HepG2 (cell line): ENCODE measurements around the gene SAMD4A. TPM values are rescaled to one million over a fixed set of nuclear protein-coding genes. Genes with fewer than 3 reads are reported as not detected.

Experiments
- ATAC-seq: fragments of 200-7000 bp; cut with Tn5 transposase; 3 replicates; pipeline ENCODE4 v1.9.1; 2020; ENCODE audit warnings: mild to moderate bottlenecking, moderate library complexity
- BruUV-seq: library from RNA; stranded (reverse); fragments of 400-500 nt; replicated peaks from 2 replicates; lab custom pipeline; 2021; lab: Mats Ljungman, UMichigan
- CTCF ChIA-PET: fragments of 300-600 bp; formaldehyde crosslinking; extraction: SDS; loops from one replicate; lab custom pipeline; 2021; ENCODE audit warnings: low total read pairs, inconsistent platforms, low intra/inter-chr PET ratio; lab: Yijun Ruan, JAX
- POLR2A ChIA-PET: fragments of 350-600 bp; sonication (Branson Sonifier 250); formaldehyde crosslinking; loops from one replicate; lab custom pipeline; 2020; ENCODE audit warnings: antibody characterized with exemption, inconsistent platforms; lab: Yijun Ruan, JAX
- DNase-seq: peaks from one replicate; pipeline ENCODE4 v3.0.0-alpha.2; 2015; ENCODE audit warnings: low spot score
- FAIRE-seq: peaks from 3 replicates; lab custom pipeline; 2011; peaks lifted over from hg19 to GRCh38; lab: Jason Lieb, UNC
- H2AFZ ChIP-seq: one replicate; pipeline ENCODE4 v1.6.1; 2011; ENCODE audit warnings: low read length, inconsistent platforms
- H3K27ac ChIP-seq: fragments of 300-600 bp; 3 replicates; pipeline ENCODE4 v1.8.0; 2011; ENCODE audit warnings: mixed run types, mild to moderate bottlenecking, mixed read lengths, low read length, inconsistent platforms; ENCODE audit not compliant: insufficient read depth; ENCODE audit errors: extremely low read length
- H3K27me3 ChIP-seq, 2 experiments: fragments of 200-600 bp in 1 of 2; 2 replicates in 1 of 2; 3 replicates in 1 of 2; pipeline versions ENCODE4 v1.6.0 to v1.8.0; 2011; ENCODE audit warnings: low read length in 2 of 2, mild to moderate bottlenecking in 2 of 2, moderate library complexity in 2 of 2, inconsistent platforms in 1 of 2; ENCODE audit not compliant: insufficient read depth in 2 of 2, control insufficient read depth in 1 of 2
- H3K36me3 ChIP-seq, 2 experiments: fragments of 200-600 bp in 1 of 2; replicated peaks in 1 of 2; 2 replicates in 1 of 2; 3 replicates in 1 of 2; pipeline versions ENCODE4 v1.5.1 to v1.8.0; 2011; ENCODE audit warnings: low read length in 2 of 2, inconsistent platforms in 1 of 2; ENCODE audit not compliant: insufficient read depth in 2 of 2, control insufficient read depth in 1 of 2
- H3K4me1 ChIP-seq: 2 replicates; pipeline ENCODE4 v1.5.1; 2012; ENCODE audit warnings: low read length, inconsistent platforms; ENCODE audit not compliant: insufficient read depth
- H3K4me2 ChIP-seq: 2 replicates; pipeline ENCODE4 v1.6.0; 2011; ENCODE audit warnings: low read depth, low read length, inconsistent platforms
- H3K4me3 ChIP-seq, 3 experiments: fragments of 200-600 bp in 1 of 3; sonication (generic), shearing (Covaris generic) in 1 of 3; replicated peaks in 1 of 3; 2 replicates each; pipeline ENCODE4 v1.5.1; 2011 to 2016; ENCODE audit warnings: low read length in 3 of 3, inconsistent platforms in 2 of 3, low read depth in 2 of 3, mild to moderate bottlenecking in 2 of 3, control low read depth in 1 of 3, mixed read lengths in 1 of 3; ENCODE audit not compliant: insufficient read depth in 1 of 3
- H3K79me2 ChIP-seq: one replicate; pipeline ENCODE4 v1.6.1; 2011; ENCODE audit warnings: low read length, inconsistent platforms; ENCODE audit not compliant: insufficient read depth
- H3K9ac ChIP-seq: 2 replicates; pipeline ENCODE4 v1.6.0; 2011; ENCODE audit warnings: mild to moderate bottlenecking, low read depth, low read length, inconsistent platforms; ENCODE audit not compliant: insufficient read depth
- H3K9me3 ChIP-seq: 2 replicates; pipeline ENCODE4 v1.5.1; 2012; ENCODE audit warnings: mild to moderate bottlenecking, low read length
- H4K20me1 ChIP-seq: 2 replicates; pipeline ENCODE4 v1.6.0; 2011; ENCODE audit warnings: inconsistent platforms, mild to moderate bottlenecking, low read length, moderate library complexity; ENCODE audit not compliant: insufficient read depth
- CCDC6 ChIP-seq: sonication (generic); formaldehyde crosslinking; IDR thresholded peaks from 2 replicates; pipeline ENCODE4 v1.8.1; 2022; ENCODE audit warnings: mild to moderate bottlenecking, missing genetic modification reagents, moderate library complexity
- JUNB ChIP-seq: sonication (generic); formaldehyde crosslinking; IDR thresholded peaks from 2 replicates; pipeline ENCODE4 v1.8.0; 2022; ENCODE audit warnings: missing genetic modification reagents, mild to moderate bottlenecking, borderline replicate concordance
- LCORL ChIP-seq, 2 experiments: fragments of 450-650 bp in 1 of 2; sonication (generic) in 1 of 2; formaldehyde crosslinking in 1 of 2; IDR thresholded peaks; 2 replicates each; pipeline versions ENCODE4 v1.5.0 to v1.6.1; 2017 to 2020; ENCODE audit warnings: antibody characterized with exemption in 1 of 2, missing genetic modification reagents in 1 of 2
- MBNL3 ChIP-seq: fragments of 250-450 bp; sonication (Bioruptor Pico); conservative IDR thresholded peaks from 2 replicates; pipeline ENCODE4 v1.8.0; 2022; ENCODE audit warnings: mild to moderate bottlenecking, inconsistent platforms
- PPARG ChIP-seq: conservative IDR thresholded peaks from 2 replicates; pipeline ENCODE4 v1.6.1; 2016; ENCODE audit warnings: missing biosample characterization, missing genetic modification reagents
- SNAPC5 ChIP-seq: sonication (generic); formaldehyde crosslinking; IDR thresholded peaks from 2 replicates; pipeline ENCODE4 v1.8.1; 2023; ENCODE audit warnings: mild to moderate bottlenecking, missing genetic modification reagents, borderline replicate concordance
- THAP11 ChIP-seq: IDR thresholded peaks from 2 replicates; pipeline ENCODE4 v1.6.1; 2016; ENCODE audit warnings: missing biosample characterization, missing genetic modification reagents
- XBP1 ChIP-seq: sonication (generic); formaldehyde crosslinking; IDR thresholded peaks from 2 replicates; pipeline ENCODE4 v1.5.0; 2020; ENCODE audit warnings: missing genetic modification reagents
- XRCC5 ChIP-seq: fragments of 200-400 bp; formaldehyde crosslinking; optimal IDR thresholded peaks from 2 replicates; pipeline ENCODE3; 2017; ENCODE audit warnings: mild to moderate bottlenecking, low read length
- ZNF629 ChIP-seq: sonication (generic); formaldehyde crosslinking; conservative IDR thresholded peaks from 2 replicates; pipeline ENCODE4 v1.5.0; 2020; ENCODE audit warnings: missing genetic modification reagents
- WGBS: methylation state at CpG from one replicate; pipeline ENCODE4 v1.1.6; 2017; ENCODE audit warnings: low lambda C conversion rate; 5-methylcytosine and 5-hydroxymethylcytosine counted together
- in situ Hi-C: cut with HindIII; loops from 2 replicates; pipeline ENCODE4 v1.10.0; 2017; ENCODE audit warnings: low pct_unique_long_range_greater_than_20kb; ENCODE audit not compliant: extremely low pct_ligation_motif_present
- intact Hi-C: fragments of 100-400 bp; cut with micrococcal nuclease; formaldehyde crosslinking; loops from one replicate; pipeline ENCODE4 v1.10.0; 2022; ENCODE audit not compliant: unreplicated experiment
- polyA plus RNA-seq, 8 experiments: library from polyadenylated mRNA; depleted of rRNA in 3 of 8; stranded (reverse) in 7 of 8; unstranded in 1 of 8; fragments of >200 nt; fragmentation: Illumina TruSeq in 4 of 8; extraction: Trizol in 4 of 8; gene quantifications; 2 replicates each; pipeline versions ENCODE4 v1.2.1 to v1.2.3, GENCODE V29; 2011 to 2016; ENCODE audit warnings: low read depth in 4 of 8, missing spikeins in 1 of 8, mixed read lengths in 1 of 8; ENCODE audit not compliant: insufficient read depth in 1 of 8
- total RNA-seq, 5 experiments: library from RNA; depleted of rRNA; stranded (reverse); fragments of >200 nt; fragmentation: Illumina TruSeq; extraction: Trizol; gene quantifications; 2 replicates each; pipeline ENCODE4 v1.2.3, GENCODE V29; 2016; ENCODE audit warnings: low read depth in 1 of 5
- TF ChIP-seq, protein P1 (sequence below): sonication (generic); formaldehyde crosslinking; IDR thresholded peaks from 2 replicates; pipeline ENCODE4 v1.4.0; 2020; ENCODE audit warnings: missing genetic modification reagents, mild to moderate bottlenecking, borderline replicate concordance
- TF ChIP-seq, protein P2 (sequence below): sonication (generic); formaldehyde crosslinking; IDR thresholded peaks from 2 replicates; pipeline ENCODE4 v1.4.0; 2020; ENCODE audit warnings: missing genetic modification reagents

SAMD4A gene
- total and polyA plus RNA-seq, 2 of the 13 experiments (the other 11 are each of a cell fraction or from before 2014, with no cell fraction given), result 11.8 to 13.0 TPM

DNA sequence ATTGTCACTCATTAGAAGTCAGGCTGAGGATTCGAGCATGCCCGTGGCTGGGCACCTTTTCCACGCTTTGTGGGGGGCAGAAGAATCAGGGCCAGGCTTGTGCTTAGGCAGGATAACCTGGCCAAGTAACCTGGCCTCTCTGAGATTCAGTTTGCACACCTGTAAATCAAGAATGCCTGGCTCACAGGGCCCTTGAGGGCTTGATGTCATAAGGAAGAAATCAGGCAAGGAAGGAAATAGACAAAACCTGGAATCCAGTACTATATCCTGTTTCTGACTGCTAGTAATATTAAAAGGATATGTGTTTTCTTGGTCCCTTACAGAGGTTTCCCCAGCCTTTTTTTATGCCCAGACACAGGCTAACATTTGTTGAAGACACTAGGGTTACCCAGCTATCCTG, 91.9 kb downstream of the SAMD4A start:
- no peak overlapping the region for H3K4me3 ChIP-seq
- H4K20me1 ChIP-seq, result no peaks in the 10 kb centered on the region
- ATAC-seq (no peak), DNase-seq (no peak), FAIRE-seq (no peak)
- H3K9ac ChIP-seq, result no peak overlapping the region
- 96% methylated on average over 3 of the region's 3 CpGs for WGBS
- no peak overlapping the region for H2AFZ ChIP-seq
- H3K4me2 ChIP-seq, result 0 out of 2 replicates have a peak overlapping the region, but pooled peaks have one; percentile 13
- H3K36me3 ChIP-seq, result peaks cover 0 to 1% of the 10 kb centered on the region in 2 experiments; a peak in 2 of 5 replicates
- TF ChIP-seq, protein P1, sequence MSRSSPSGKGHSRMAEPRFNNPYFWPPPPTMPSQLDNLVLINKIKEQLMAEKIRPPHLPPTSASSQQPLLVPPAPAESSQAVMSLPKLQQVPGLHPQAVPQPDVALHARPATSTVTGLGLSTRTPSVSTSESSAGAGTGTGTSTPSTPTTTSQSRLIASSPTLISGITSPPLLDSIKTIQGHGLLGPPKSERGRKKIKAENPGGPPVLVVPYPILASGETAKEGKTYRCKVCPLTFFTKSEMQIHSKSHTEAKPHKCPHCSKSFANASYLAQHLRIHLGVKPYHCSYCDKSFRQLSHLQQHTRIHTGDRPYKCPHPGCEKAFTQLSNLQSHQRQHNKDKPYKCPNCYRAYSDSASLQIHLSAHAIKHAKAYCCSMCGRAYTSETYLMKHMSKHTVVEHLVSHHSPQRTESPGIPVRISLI (CRISPR knock-in tag), result no peak
- TF ChIP-seq PPARG (CRISPR knock-in tag), result no peak
- no peak for TF ChIP-seq LCORL (IDR thresholded peaks at IDR 0.05)
- no peak for TF ChIP-seq LCORL (CRISPR knock-in tag; IDR thresholded peaks at IDR 0.05)
- no peak for TF ChIP-seq THAP11
- no peak for TF ChIP-seq MBNL3 (CRISPR knock-in tag)
- TF ChIP-seq ZNF629 (CRISPR knock-in tag), result no peak
- no peak for TF ChIP-seq XBP1 (CRISPR knock-in tag)
- TF ChIP-seq XRCC5, result no peak
- no peak for TF ChIP-seq SNAPC5 (CRISPR knock-in tag)
- TF ChIP-seq, protein P2, sequence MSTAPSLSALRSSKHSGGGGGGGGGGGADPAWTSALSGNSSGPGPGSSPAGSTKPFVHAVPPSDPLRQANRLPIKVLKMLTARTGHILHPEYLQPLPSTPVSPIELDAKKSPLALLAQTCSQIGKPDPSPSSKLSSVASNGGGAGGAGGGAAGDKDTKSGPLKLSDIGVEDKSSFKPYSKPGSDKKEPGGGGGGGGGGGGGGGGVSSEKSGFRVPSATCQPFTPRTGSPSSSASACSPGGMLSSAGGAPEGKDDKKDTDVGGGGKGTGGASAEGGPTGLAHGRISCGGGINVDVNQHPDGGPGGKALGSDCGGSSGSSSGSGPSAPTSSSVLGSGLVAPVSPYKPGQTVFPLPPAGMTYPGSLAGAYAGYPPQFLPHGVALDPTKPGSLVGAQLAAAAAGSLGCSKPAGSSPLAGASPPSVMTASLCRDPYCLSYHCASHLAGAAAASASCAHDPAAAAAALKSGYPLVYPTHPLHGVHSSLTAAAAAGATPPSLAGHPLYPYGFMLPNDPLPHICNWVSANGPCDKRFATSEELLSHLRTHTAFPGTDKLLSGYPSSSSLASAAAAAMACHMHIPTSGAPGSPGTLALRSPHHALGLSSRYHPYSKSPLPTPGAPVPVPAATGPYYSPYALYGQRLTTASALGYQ (CRISPR knock-in tag), result no peak
- TF ChIP-seq CCDC6 (CRISPR knock-in tag), result no peak
- TF ChIP-seq JUNB (CRISPR knock-in tag), result no peak
- in situ Hi-C loops (no loop called here), intact Hi-C loops (no loop called here)
- H3K4me1 ChIP-seq, result peaks cover 99% of the 10 kb centered on the region
- peak overlapping the region; percentile 21 for H3K27ac ChIP-seq
- BruUV-seq, result no TSS peak
- POLR2A ChIA-PET, result no interaction called here
- H3K27me3 ChIP-seq, result no peaks in the 10 kb centered on the region
- CTCF ChIA-PET, result no interaction called here
- peaks cover 41% of the 10 kb centered on the region for H3K79me2 ChIP-seq
- no peaks in the 10 kb centered on the region for H3K9me3 ChIP-seq
